H9 (cell line): Measurements from ENCODE around the gene SRSF2. TPM values are rescaled to one million over a fixed set of nuclear protein-coding genes. Genes with fewer than 3 reads are reported as not detected.
"Not testable (repeated sequence)": the region's sequence is repeated elsewhere in the genome, so short reads cannot be mapped to it uniquely, and the experiment has no call there.

ENCODE experiments used
- DNase-seq: peaks from one replicate; pipeline ENCODE4 v3.0.0-alpha.2; 2017
- H2AFZ ChIP-seq: one replicate; pipeline ENCODE4 v1.6.1; 2013; ENCODE audit warnings: mild to moderate bottlenecking, low read length, control low read depth, moderate library complexity
- H2AK5ac ChIP-seq: 2 replicates; pipeline ENCODE4 v1.6.1; 2013; ENCODE audit warnings: low read length, control low read depth, mixed read lengths; ENCODE audit not compliant: insufficient read length
- H2BK120ac ChIP-seq: one replicate; pipeline ENCODE4 v1.6.1; 2013; ENCODE audit warnings: low read depth, mild to moderate bottlenecking, low read length, control low read depth, inconsistent platforms; ENCODE audit not compliant: poor library complexity, severe bottlenecking
- H2BK12ac ChIP-seq: 2 replicates; pipeline ENCODE4 v1.6.1; 2013; ENCODE audit warnings: low read length, control low read depth, mixed read lengths, low read depth; ENCODE audit not compliant: insufficient read length
- H2BK15ac ChIP-seq: 2 replicates; pipeline ENCODE4 v1.6.1; 2013; ENCODE audit warnings: low read depth, low read length, control low read depth
- H2BK20ac ChIP-seq: one replicate; pipeline ENCODE4 v1.6.1; 2013; ENCODE audit warnings: low read depth, mild to moderate bottlenecking, low read length, control low read depth, inconsistent platforms; ENCODE audit not compliant: poor library complexity, severe bottlenecking
- H2BK5ac ChIP-seq: 2 replicates; pipeline ENCODE4 v1.6.1; 2013; ENCODE audit warnings: low read length, control low read depth, mixed read lengths; ENCODE audit not compliant: insufficient read length
- H3K14ac ChIP-seq: 2 replicates; pipeline ENCODE4 v1.6.1; 2013; ENCODE audit warnings: low read length, control low read depth; ENCODE audit not compliant: insufficient read depth
- H3K18ac ChIP-seq: 2 replicates; pipeline ENCODE4 v1.6.1; 2013; ENCODE audit warnings: low read depth, mild to moderate bottlenecking, mixed read lengths, low read length, control low read depth; ENCODE audit not compliant: insufficient read length
- H3K23ac ChIP-seq: 2 replicates; pipeline ENCODE4 v1.6.1; 2013; ENCODE audit warnings: low read length, control low read depth, mixed read lengths, low read depth; ENCODE audit not compliant: insufficient read length
- H3K23me2 ChIP-seq: 2 replicates; pipeline ENCODE4 v1.6.1; 2013; ENCODE audit warnings: low read depth, mild to moderate bottlenecking, mixed read lengths, low read length, control low read depth; ENCODE audit not compliant: insufficient read length, poor library complexity, severe bottlenecking
- H3K27ac ChIP-seq: 2 replicates; pipeline ENCODE4 v1.5.1; 2013; ENCODE audit warnings: low read length, control low read depth, mixed read lengths, low read depth; ENCODE audit not compliant: insufficient read length
- H3K27me3 ChIP-seq: 2 replicates; pipeline ENCODE4 v1.6.1; 2013; ENCODE audit warnings: low read length, control low read depth, inconsistent platforms; ENCODE audit not compliant: insufficient read depth
- H3K4ac ChIP-seq: 2 replicates; pipeline ENCODE4 v1.6.1; 2013; ENCODE audit warnings: low read depth, mild to moderate bottlenecking, control low read depth, inconsistent platforms, low read length, moderate library complexity
- H3K4me1 ChIP-seq: 2 replicates; pipeline ENCODE4 v1.6.1; 2013; ENCODE audit warnings: low read length, control low read depth, inconsistent platforms; ENCODE audit not compliant: insufficient read depth
- H3K4me2 ChIP-seq: 2 replicates; pipeline ENCODE4 v1.6.1; 2013; ENCODE audit warnings: low read length, control low read depth, mixed read lengths; ENCODE audit not compliant: insufficient read length, insufficient read depth
- H3K56ac ChIP-seq: 2 replicates; pipeline ENCODE4 v1.6.1; 2013; ENCODE audit warnings: low read depth, mild to moderate bottlenecking, mixed read lengths, low read length, control low read depth; ENCODE audit not compliant: insufficient read length
- H3K79me1 ChIP-seq: 2 replicates; pipeline ENCODE4 v1.6.1; 2013; ENCODE audit warnings: low read depth, mild to moderate bottlenecking, moderate library complexity, low read length, control low read depth, inconsistent platforms; ENCODE audit not compliant: insufficient read depth, poor library complexity, severe bottlenecking
- H3K79me2 ChIP-seq: 2 replicates; pipeline ENCODE4 v1.6.1; 2013; ENCODE audit warnings: low read length, control low read depth, inconsistent platforms; ENCODE audit not compliant: insufficient read depth
- H3K9ac ChIP-seq: 2 replicates; pipeline ENCODE4 v1.6.1; 2013; ENCODE audit warnings: low read length, control low read depth, mixed read lengths; ENCODE audit not compliant: insufficient read length; ENCODE audit errors: extremely low read depth
- H3K9me3 ChIP-seq: one replicate; pipeline ENCODE4 v1.6.1; 2013; ENCODE audit warnings: low read depth, low read length, inconsistent platforms; ENCODE audit not compliant: control insufficient read depth
- H3T11ph ChIP-seq: one replicate; pipeline ENCODE4 v1.6.1; 2013; ENCODE audit warnings: mild to moderate bottlenecking, low read length, control low read depth, inconsistent platforms
- H4K20me1 ChIP-seq: one replicate; pipeline ENCODE4 v1.6.1; 2013; ENCODE audit not compliant: control insufficient read depth, insufficient read length, insufficient read depth
- H4K5ac ChIP-seq: 2 replicates; pipeline ENCODE4 v1.6.1; 2013; ENCODE audit warnings: low read depth, mild to moderate bottlenecking, mixed read lengths, low read length, control low read depth; ENCODE audit not compliant: insufficient read length
- H4K8ac ChIP-seq: replicated peaks from 2 replicates; pipeline ENCODE4 v1.6.1; 2013; ENCODE audit warnings: low read length, control low read depth, mixed read lengths, low read depth; ENCODE audit not compliant: insufficient read length
- H4K91ac ChIP-seq: 2 replicates; pipeline ENCODE4 v1.6.1; 2013; ENCODE audit warnings: low read depth, mild to moderate bottlenecking, moderate library complexity, mixed read lengths, low read length, control low read depth; ENCODE audit not compliant: insufficient read length
- H3K27ac Mint-ChIP-seq, 3 experiments: 2 replicates in 2 of 3; 3 replicates in 1 of 3; pipeline ENCODE4 v1.8.0; 2020 to 2021; ENCODE audit warnings: mixed read lengths in 3 of 3, mild to moderate bottlenecking in 1 of 3, moderate library complexity in 1 of 3
- H3K27me3 Mint-ChIP-seq: 2 replicates; pipeline ENCODE4 v1.8.0; 2021; ENCODE audit warnings: low read depth, mild to moderate bottlenecking, moderate library complexity, mixed read lengths
- H3K36me3 Mint-ChIP-seq, 3 experiments: 2 replicates in 2 of 3; 3 replicates in 1 of 3; pipeline ENCODE4 v1.8.0; 2020 to 2021; ENCODE audit warnings: low read depth in 3 of 3, mixed read lengths in 3 of 3; ENCODE audit not compliant: insufficient read depth in 1 of 3
- H3K4me1 Mint-ChIP-seq, 2 experiments: 2 replicates each; pipeline ENCODE4 v1.8.0; 2020; ENCODE audit warnings: mixed read lengths in 2 of 2
- H3K4me3 Mint-ChIP-seq, 2 experiments: 2 replicates in 1 of 2; 3 replicates in 1 of 2; pipeline ENCODE4 v1.8.0; 2020 to 2021; ENCODE audit warnings: mild to moderate bottlenecking in 2 of 2, mixed read lengths in 2 of 2, moderate library complexity in 1 of 2
- H3K9me3 Mint-ChIP-seq, 2 experiments: 2 replicates in 1 of 2; 3 replicates in 1 of 2; pipeline ENCODE4 v1.8.0; 2020; ENCODE audit warnings: mild to moderate bottlenecking in 2 of 2, mixed read lengths in 2 of 2, moderate library complexity in 1 of 2
- CTCF ChIP-seq: fragments of 200-600 bp; sonication (generic); conservative IDR thresholded peaks from 3 replicates; pipeline ENCODE4 v1.8.0; 2021; ENCODE audit warnings: antibody characterized with exemption, mild to moderate bottlenecking
- WGBS: extraction: QIAGEN DNeasy Blood & Tissue Kit; methylation state at CpG from one replicate; pipeline ENCODE4 v1.1.7; 2013; ENCODE audit warnings: missing lambda C conversion rate, low lambda C conversion rate, mixed read lengths; ENCODE audit not compliant: insufficient read length; ENCODE audit errors: extremely low coverage; 5-methylcytosine and 5-hydroxymethylcytosine counted together
- total RNA-seq: library from RNA; stranded (reverse); gene quantifications from 2 replicates; pipeline ENCODE4 v1.2.1, GENCODE V29; 2021

SRSF2 gene
- total RNA-seq, 1 experiment from 2014 or later = 578 TPM

GRCh38 chr17:76700270-76700616 is 36.9 kb downstream of the SRSF2 start:
- TF ChIP-seq CTCF = no peak
- no peaks in the 10 kb centered on the region for H3K79me1 ChIP-seq
- no peaks in the 10 kb centered on the region for H3K79me2 ChIP-seq
- H3K23ac ChIP-seq = no peak overlapping the region
- no peaks in the 10 kb centered on the region for H3K27me3 ChIP-seq
- no peaks in the 10 kb centered on the region for H3K9me3 ChIP-seq
- H2AK5ac ChIP-seq = no peak overlapping the region
- no peak overlapping the region for H2BK5ac ChIP-seq
- no peak overlapping the region for H3T11ph ChIP-seq
- no peak overlapping the region for H3K27ac ChIP-seq
- no peak overlapping the region for H3K4ac ChIP-seq
- no peaks in the 10 kb centered on the region for H4K20me1 ChIP-seq
- Mint-ChIP-seq H3K4me3 (no peak overlapping the region; a peak in 1 of 5 replicates), H3K36me3 (no peaks in the 10 kb centered on the region), H3K27ac (peak overlapping the region in 2 of 3 experiments; percentile 50 to 54; a peak in 4 of 7 replicates), H3K4me1 (peaks cover 35 to 58% of the 10 kb centered on the region in 2 experiments), H3K9me3 (no peaks in the 10 kb centered on the region), H3K27me3 (peaks cover 2% of the 10 kb centered on the region)
- H3K9ac ChIP-seq = no peak overlapping the region
- H2AFZ ChIP-seq = no peak overlapping the region
- peaks cover 5% of the 10 kb centered on the region; the same call in 1 of the 2 replicates for H3K4me1 ChIP-seq
- peaks cover 3% of the 10 kb centered on the region for H3K23me2 ChIP-seq
- H2BK12ac ChIP-seq = no peak overlapping the region
- no peak overlapping the region for H2BK120ac ChIP-seq
- no peak overlapping the region for H3K56ac ChIP-seq
- H2BK15ac ChIP-seq = no peak overlapping the region
- H4K5ac ChIP-seq = no peak overlapping the region
- peak overlapping the region; percentile 37 for H3K18ac ChIP-seq
- H2BK20ac ChIP-seq = no peak overlapping the region
- H4K91ac ChIP-seq = no peak overlapping the region
- no peak overlapping the region for H3K4me2 ChIP-seq
- no peak for DNase-seq
- H3K14ac ChIP-seq = no peak overlapping the region
- WGBS = no CpG with 5 or more reads among the region's 8 CpGs
- no peak overlapping the region for H4K8ac ChIP-seq

- not testable (repeated sequence) for H3K9me3 Mint-ChIP-seq, H3K4me2 ChIP-seq, H2AFZ ChIP-seq, H3K23me2 ChIP-seq, H3K27me3 ChIP-seq, H3K4me3 Mint-ChIP-seq, H3K79me2 ChIP-seq, H3K9me3 ChIP-seq, H3K4ac ChIP-seq, H2BK12ac ChIP-seq, H3K14ac ChIP-seq, H2AK5ac ChIP-seq, H3K4me1 ChIP-seq, H2BK15ac ChIP-seq, H3K56ac ChIP-seq, H3K23ac ChIP-seq, H3K18ac ChIP-seq, H3K79me1 ChIP-seq, H3K36me3 Mint-ChIP-seq, H4K5ac ChIP-seq, H2BK5ac ChIP-seq, H4K8ac ChIP-seq, H3K27ac ChIP-seq, H3T11ph ChIP-seq, H3K9ac ChIP-seq, H3K27me3 Mint-ChIP-seq, H2BK20ac ChIP-seq, DNase-seq, H4K91ac ChIP-seq, H4K20me1 ChIP-seq, H2BK120ac ChIP-seq
- no CpG with 5 or more reads among the region's 7 CpGs for WGBS
- Mint-ChIP-seq H3K4me1 (peaks cover 35 to 63% of the 10 kb centered on the region in 2 experiments), H3K27ac (peak overlapping the region in 1 of 3 experiments; percentile 40; a peak in 1 of 7 replicates)
Observed at GRCh38 chr17:76698466-76698977, 38.6 kb downstream of the SRSF2 start.
